GM18873 (cell line): ENCODE data around the gene P3R3URF.
"Not testable (repeated sequence)": the region's sequence is repeated elsewhere in the genome, so short reads cannot be mapped to it uniquely, and the experiment has no call there.

Experiments used
- ATAC-seq: cut with Tn5 transposase; IDR thresholded peaks from one replicate; pipeline ENCODE4 v1.9.1; 2021; ENCODE audit warnings: mild to moderate bottlenecking, moderate library complexity, moderate number of reproducible peaks; ENCODE audit not compliant: unreplicated experiment, low FRiP score

The P3R3URF gene

DNA sequence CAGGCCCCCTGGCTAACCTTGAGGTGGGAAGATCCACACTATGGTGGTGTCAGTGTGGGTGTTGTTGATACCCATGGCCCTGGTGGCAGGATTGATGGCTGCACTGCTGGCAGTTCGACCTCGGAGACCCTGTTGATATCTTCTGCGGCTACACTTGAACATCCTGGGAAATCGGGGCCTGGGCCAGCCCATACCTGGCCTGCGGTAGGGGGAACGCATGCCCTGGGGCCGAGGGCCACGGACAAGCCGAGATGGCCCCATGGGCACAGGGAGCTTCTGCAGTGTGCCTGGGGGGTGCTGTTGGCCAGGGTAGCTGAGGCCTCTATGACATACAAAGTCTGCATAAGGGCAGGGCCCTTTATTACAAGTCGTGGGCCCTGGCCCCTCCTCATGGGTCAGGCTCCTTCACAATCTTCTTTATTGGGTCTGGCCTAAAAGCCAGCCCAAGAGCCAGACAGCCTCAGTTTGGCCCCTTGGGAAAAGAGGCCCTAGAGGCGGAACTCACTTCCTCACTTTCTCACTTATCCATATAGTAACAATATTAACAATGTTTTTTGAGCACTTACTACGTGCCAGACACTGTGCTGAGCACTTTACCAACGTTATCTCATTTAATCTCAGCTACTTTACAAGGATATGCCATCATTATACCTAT, at the start of gene P3R3URF:
TSS of gene P3R3URF (minus strand) at position 278 of the 655 bp plus-strand sequence. CDS start at position 261, 17 bp downstream.
- no peak for ATAC-seq

DNA sequence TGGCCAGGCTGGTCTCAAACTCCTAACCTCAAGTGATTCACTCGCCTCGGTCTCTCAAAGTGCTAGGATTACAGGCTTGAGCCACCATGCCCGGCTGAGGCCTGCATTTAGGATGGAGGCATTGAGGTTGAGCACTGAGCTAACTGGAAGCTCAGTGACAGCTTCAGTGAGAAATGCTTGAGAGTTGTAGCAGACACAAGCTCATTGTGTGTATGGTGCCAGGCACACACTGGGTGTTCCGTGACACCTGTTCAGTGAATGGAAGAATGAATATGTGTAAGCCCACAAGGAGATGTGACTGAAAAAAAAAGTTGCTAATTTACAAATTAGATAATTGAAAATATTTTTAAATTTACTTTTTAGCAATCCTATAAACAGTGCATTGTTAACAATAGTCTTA, 48.7 kb upstream of the P3R3URF start:
- no peak for ATAC-seq

DNA sequence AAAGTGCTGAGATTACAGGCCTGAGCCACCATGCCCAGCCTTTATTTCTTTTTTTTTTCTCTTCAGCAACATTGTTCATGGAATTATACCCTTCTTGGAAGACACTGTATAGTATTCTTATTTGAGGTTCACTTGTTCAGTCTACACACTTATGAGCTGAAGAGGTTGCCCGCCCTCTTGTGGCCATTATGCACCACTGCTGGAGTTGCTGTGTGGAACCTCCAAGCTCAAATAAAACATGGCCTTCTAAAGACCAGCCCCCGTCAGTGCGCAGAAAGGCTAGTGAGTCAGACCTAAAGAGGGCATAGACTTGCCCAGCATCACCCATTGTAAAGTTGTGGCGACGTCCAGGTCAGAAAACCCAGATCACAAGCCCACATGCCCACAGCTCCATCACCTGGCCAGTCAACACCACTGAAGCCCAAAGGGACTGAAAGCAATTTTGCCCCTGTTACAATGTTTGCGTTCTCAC, 47.2 kb upstream of the P3R3URF start:
- no peak for ATAC-seq

DNA sequence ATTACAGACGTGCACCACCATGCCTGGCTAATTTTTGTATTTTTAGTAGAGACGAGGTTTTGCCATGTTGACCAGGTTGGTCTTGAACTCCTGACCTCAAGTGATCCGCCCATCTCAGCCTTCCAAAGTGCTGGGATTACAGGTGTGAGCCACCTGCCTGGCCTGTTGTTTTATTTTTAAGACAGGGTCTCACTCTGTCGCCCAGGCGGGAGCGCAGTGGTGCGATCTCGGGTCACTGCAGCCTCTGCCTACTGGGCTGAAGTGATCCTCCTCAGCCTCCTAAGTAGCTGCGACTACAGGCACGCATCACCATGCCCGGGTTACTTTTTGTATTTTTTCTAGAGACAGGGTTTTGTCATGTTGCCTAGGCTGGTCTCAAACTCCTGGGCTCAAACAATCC, 46.8 kb upstream of the P3R3URF start:
- not testable (repeated sequence) for ATAC-seq

DNA sequence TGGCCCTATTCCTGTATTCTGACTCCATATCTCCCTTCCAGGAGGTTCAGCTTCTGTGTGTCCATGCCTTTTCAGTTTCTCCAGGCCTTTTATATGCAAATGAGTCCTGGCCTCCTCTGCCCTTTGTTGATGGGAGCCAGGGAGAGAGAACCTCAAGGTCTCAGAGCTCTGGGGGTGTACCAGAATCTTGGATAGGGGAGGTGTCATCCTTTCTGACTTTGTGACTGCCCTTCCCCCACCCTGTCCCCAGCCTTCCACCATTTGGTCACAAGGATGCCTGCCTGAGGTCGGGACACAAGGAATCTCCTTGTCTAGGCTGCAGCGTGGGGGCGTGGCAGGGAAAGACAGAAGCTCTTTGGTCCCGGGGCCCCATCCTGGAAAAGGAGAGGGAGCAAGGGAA, 45.5 kb upstream of the P3R3URF start:
- no peak for ATAC-seq

DNA sequence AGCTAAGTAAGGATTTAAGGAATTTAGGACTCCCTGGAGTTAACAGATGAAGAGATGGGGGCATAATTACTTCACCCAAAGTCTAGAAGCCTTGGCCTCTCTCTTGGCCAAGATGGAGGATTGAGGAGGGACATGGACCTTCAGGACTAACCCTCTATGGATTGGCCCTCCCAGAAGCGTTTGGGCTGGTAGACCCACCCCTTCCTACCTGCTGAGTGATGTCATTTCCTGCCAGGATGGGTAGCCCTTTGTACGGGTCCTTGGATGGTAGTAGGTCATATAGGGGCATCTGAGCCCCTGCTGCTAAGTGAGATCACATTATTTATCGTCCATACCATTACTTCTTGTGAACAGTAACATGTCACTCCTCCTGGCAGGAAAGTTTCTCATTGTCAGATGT, 44.5 kb upstream of the P3R3URF start:
- ATAC-seq: no peak

DNA sequence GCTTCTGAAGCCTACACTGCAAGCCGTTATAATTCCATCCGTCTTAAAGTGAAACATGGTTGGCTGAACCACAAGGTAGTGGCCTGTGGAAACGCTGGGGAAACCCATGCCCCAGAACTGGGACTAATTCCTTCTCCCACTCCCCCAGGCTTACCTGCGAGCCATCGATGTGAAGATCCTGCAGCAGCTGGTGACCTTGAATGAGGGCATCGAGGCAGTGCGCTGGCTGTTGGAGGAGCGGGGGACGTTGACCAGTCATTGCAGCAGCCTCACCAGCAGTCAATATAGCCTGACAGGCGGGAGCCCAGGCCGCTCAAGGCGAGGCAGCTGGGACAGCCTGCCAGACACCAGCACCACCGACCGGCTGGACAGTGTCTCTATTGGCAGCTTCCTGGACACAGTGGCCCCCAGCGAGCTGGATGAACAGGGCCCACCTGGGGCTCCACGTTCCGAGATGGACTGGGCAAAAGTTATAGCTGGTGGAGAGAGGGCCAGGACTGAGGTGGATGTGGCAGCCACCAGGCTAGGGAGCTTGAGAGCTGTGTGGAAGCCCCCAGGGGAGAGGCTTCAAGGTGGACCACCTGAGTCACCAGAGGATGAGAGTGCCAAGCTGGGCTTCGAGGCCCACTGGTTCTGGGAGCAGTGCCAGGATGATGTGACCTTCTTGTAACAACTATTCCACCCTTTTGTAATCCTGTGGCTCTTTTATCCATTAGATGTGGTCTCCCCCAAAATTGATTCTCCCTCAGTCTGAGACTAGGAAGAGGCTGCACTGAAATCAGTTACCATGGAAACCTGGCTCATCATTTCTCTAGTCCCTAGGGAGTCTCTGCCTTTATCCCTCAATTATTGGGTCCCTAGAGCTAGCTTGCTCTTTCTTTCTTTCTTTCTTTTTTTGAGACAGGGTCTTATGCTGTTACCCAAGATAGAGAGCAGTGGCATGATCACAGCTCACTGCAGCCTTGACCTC, 43.5 kb upstream of the P3R3URF start:
- no peak for ATAC-seq

DNA sequence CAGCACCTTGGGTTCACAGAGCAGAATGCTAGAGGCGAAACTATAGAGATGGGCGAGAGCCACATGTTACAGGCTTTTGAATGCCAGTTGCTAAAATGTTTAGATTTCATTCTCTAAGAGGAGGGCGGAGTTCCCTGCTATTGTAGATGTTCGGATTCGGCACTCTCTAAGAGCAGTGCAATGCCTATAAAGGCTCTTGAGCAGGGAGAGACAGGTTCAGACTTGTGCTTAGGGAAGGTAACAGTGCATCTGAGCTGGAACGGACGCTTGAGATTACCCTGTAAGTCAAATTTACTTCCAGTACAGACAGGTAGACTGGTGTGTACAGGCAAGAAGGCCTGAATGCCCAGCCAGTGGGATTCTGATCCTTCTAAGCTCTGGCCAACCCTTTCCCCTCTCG, 42.2 kb upstream of the P3R3URF start:
- no peak for ATAC-seq

DNA sequence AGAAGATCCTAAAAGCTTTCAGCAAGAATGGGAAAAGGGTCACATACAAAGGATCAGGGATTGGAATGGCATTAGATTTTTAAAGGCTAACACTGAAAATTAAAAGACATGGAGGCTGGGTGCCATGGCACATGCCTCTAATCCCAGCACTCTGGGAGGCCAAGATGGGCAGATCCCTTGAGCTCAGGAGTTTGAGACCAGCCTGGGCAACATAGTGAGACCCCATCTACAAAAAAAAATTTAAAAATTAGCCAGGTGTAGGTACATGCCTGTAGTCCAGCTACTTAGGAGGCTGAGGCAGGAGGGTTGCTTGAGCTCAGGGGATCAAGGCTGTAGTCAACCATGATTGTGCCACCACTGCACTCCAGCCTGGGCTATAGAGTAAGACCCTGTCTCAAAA, 39.2 kb upstream of the P3R3URF start:
- ATAC-seq: no peak

DNA sequence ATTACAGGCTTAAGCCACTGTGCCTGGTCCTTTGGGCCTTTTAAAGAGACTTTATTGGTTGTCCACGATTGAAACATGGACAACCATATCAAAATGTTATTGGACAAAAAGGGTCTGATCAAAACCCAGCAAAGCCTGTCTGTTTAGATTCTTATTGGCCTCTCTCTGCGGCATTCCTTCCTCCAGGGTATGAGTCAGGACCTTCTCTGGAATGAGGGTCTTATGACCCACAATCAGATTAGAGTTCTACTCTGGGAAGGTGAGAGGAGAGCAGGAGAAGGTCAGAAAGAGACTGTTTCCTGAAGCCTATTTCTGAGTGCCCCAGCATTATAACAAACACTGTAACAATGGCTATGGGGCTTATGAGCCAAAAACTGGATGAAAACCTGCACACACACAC, 34.8 kb upstream of the P3R3URF start:
- ATAC-seq: no peak

DNA sequence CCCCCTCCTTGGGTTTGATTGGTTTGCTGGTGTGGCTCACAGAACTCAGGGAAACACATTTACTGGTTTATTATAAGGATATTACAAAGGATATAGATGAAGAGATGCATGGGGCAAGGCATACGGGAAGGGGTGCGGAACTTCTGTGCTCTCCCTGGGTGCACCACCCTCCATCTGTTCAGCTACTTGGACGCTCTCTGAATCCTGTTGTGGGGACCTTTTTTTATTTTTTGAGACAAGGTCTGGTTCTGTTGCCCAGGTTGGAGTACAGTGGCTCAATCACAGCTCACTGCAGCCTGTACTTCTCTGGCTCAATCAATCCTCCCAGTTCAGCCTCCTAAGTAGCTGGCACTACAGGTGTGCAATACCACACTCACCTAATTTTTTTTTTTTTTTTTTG, 34.3 kb upstream of the P3R3URF start:
- no peak for ATAC-seq

DNA sequence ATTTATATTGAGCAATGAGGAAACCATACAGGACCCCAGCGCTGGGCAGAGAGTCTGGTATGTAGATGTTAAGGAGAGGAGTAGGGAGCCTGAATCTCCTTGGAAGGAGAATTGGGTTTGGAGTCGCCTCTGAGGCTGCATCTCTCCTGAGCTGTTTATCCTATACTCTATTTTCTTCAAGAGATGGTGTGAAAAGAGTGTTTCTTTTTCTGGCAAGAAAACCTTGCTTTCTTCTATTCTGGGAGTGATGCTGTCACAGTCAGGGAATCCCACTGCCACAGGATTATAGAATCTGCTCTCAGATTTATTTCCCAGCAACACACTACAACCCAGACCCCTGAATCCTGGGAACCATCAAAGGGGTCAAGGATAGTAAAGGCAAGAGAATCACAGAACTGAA, 30.1 kb upstream of the P3R3URF start:
- no peak for ATAC-seq

DNA sequence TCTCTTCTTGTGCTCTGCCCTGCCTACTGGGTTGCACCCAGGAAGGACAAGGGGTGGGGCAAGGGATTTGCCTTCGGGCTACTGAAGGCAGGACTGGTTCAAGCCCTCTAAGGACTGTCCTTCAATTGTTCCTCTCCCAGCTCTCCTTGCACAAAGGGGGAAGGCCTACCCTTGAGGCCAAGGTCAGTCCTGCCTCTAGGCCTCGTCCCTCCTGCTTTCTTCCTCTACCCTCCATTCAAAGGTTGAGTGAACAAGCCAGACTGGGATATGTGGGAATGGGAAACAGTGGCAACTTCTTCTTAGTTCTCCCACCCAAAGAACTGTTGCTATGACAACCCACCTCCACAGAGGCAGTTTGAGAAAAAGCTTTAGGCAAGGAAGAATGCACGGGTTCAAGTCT, 29.5 kb upstream of the P3R3URF start:
- ATAC-seq: no peak

DNA sequence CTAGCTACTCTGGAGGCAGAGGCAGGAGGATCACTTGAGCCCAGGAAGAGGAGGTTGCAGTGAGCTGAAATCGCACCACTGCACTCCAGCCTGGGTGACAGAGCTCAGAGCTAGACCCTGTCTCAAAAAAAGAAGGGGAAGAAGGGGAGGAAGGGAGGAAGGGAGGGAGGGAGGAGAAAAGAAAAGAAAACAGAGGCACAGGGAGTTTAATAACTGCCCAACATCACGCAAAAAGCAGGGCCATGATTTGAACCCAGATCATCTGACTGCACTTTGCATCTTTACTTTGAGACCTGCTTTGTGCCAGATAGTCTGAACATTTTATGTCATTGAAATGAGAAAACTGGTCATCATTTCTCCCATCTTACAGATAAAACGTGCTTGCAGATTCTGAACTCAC, 28.9 kb upstream of the P3R3URF start:
- ATAC-seq: no peak

DNA sequence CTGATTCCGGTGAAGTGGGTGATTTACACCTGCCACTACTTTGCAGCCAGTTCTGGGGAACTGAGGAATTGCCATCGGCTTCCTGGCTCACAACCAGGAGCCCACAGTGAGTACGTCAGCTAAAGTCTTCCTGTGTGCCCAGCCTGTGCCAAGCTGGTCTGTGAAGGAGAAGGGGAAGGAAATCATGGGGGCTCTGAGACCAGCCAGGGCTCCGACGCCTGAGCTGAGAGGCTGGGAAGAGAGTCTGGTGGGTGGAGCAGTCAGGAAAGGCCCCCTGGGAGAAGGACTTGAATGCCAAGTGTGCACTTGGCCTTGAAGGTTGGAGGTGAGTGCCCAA, 28.1 kb upstream of the P3R3URF start:
- ATAC-seq: no peak

DNA sequence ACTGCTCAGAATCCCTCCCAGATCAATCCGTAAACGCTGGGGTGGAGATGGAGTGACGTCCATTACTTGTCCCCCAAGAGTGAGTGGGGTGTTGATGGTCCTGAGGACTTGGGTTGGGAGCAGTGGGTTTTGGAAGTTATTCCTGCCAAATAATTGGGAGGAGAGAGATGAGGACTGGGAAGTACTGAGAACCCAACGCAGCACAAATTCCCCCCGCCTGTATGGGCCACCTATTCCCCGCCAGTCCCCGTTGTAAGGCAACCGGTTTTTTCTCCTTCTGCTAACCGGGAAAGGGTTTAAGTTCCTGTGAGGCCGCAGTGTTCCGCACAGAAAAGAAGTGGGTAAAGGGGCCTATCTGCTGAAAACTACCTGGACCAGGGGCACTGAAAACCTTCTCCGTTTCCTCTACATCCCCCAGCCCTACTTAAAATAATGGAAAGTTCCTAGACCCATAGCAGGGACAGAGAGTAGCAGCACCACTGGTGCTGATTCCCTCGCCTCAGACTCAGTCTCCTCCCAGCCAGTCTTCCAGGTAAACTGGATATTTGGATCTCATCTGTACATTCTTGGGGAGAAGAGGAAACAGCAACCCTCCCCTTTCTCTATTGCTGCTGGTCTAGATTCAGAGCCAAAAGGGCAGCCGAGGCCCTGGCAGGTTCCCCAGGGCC, 27.6 kb upstream of the P3R3URF start:
- no peak for ATAC-seq

DNA sequence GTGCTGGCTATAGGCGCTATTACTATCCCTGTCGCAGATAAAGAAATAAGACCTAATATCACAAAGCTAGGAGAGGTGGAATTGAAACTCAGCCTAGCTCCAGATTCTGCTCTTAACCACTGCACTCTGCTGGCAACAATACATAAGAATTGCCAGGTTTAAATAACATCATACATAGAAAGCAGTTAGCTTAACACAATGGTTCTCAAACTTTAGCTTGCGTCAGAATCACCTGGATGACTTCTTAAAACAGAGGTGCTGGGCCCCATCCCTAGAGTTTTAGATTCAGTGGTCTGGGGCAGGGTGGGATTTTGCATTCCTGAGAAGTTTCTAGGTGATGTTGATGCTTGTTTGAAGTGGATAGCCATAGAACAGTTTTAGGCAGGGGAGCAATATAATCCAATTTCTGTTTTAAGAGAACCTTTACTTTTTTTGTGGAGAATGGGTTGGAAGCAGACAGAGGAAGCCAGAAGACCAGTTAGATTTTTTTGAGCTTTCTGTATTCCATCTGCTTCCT, 23.0 kb upstream of the P3R3URF start:
- no peak for ATAC-seq

DNA sequence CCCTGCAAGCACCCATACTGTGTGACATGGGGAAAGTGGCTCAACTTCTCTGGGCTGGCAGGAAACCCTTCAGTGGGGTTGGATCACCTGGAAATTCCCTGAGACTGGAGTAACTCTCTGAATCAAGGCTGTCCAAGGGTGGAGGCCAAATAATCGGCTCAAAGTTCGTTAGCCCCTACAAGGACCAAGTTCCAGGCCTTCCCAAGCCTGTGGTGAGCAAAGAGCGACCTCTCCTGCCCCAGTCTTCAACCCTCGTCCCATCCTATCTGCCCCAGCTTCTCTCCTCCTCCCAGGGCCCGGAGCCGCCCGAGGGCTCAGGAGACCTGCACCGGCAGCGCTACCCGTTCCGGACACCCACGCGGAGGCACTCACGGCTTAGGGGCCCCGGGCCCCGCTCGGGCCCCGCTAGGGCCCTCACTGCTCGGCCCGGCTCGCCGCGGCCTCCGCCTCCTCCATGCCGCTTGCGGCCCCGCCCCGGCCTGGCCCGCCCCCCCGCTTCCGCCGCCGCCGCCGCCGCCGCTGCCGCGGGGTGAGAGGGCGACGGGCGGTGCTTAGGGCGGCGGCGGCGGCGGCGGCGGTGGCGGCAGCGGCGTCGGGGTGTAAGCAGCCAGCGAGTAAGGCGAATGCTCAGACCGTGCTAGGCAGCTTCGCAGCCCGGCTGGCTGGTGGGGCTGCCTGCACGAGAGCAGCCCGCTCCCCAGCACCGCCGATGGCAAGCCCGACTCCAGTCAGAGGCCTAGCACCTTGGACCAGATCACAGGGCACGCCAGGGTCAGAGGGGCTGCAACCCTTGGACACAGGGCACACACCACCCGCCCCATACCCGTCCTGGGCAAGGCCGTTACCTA, 21.9 kb upstream of the P3R3URF start, which contains the start of gene POMGNT1:
TSS of gene POMGNT1 (minus strand) at position 471 of the 848 bp plus-strand sequence. CDS start 613 bp downstream, outside the sequence.
- no peak for ATAC-seq

DNA sequence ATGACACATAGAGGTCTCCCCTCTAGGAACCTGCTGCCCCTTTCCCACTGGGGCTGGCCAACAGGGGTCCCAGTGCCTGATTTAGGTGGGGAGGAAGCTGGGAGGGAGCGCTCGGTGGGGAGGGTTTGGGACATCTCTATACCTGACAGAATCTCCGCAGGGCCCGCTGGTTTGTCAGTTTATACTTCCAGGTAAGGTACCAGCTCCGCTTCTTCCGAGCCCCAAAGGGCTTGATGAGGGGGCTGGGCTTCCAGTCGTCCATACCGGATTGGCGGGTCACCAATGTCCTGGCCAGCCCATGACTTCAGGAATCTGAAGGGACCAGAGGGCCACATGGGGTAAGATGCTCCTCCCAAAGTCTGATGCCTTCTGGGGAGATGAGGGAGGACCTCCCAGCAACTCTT, 21.3 kb upstream of the P3R3URF start:
- ATAC-seq: no peak

DNA sequence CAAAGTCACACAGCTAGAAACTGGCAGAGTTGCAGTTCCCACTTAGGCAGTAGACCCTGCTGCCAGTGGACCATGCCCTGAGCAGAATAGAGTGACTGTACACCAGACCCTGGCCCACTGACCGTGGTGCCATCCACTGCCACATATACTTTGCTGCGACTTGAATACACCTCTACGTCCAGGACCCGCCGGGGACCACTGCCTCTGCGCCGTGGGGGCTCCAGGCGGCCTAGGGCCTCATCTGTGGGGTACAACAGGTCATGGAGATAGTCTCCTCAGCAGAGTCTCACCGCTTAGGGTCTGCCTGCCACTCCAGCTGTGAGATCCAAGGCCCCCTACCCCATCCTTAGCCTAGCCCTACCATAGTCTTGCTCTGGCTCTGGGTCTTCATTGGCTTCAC, 20.3 kb upstream of the P3R3URF start:
- no peak for ATAC-seq
